ENCODE measurements around the gene ADCY9. TPM values are rescaled to one million over a fixed set of nuclear protein-coding genes. Genes with fewer than 3 reads are reported as not detected.

ADCY9 gene
- total RNA-seq, 1 donor from 2014 or later: 1.3 TPM

DNA sequence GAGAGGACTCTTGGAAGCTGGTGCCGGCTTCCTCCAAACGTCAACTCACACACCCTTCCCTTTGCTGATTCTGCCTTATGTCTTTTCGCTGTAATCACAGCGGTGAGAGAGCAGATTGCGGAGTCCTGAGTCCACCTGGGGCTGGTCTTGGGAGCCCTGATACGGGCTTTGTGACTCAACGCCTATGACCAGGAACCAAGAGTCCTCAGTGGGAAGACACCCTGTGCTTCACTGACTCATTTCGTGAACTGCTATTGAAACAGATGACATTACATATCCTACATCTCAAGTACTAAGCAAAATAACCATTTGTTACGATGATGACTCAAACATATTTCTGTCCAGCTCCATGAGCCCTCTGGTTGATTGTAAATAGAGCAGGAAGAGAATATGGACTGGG, 145.0 kb downstream of the ADCY9 start:
- intact Hi-C loops (cut with micrococcal nuclease): no loop called here
- Mint-ChIP-seq H3K27ac (no peak overlapping the region), H3K9me3 (no peaks in the 10 kb centered on the region), H3K27me3 (no peaks in the 10 kb centered on the region), H3K4me3 (no peak overlapping the region), H3K36me3 (ENCODE audit: low read depth) (no peaks in the 10 kb centered on the region), H3K4me1 (no peaks in the 10 kb centered on the region)
- ChIA-PET CTCF (no interaction called here), POLR2A (no interaction called here)
- ATAC-seq (ENCODE audit: low read depth) (no peak), DNase-seq (no peak)
- TF ChIP-seq, protein P1, sequence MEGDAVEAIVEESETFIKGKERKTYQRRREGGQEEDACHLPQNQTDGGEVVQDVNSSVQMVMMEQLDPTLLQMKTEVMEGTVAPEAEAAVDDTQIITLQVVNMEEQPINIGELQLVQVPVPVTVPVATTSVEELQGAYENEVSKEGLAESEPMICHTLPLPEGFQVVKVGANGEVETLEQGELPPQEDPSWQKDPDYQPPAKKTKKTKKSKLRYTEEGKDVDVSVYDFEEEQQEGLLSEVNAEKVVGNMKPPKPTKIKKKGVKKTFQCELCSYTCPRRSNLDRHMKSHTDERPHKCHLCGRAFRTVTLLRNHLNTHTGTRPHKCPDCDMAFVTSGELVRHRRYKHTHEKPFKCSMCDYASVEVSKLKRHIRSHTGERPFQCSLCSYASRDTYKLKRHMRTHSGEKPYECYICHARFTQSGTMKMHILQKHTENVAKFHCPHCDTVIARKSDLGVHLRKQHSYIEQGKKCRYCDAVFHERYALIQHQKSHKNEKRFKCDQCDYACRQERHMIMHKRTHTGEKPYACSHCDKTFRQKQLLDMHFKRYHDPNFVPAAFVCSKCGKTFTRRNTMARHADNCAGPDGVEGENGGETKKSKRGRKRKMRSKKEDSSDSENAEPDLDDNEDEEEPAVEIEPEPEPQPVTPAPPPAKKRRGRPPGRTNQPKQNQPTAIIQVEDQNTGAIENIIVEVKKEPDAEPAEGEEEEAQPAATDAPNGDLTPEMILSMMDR (IDR thresholded peaks at IDR 0.05): no peak

DNA sequence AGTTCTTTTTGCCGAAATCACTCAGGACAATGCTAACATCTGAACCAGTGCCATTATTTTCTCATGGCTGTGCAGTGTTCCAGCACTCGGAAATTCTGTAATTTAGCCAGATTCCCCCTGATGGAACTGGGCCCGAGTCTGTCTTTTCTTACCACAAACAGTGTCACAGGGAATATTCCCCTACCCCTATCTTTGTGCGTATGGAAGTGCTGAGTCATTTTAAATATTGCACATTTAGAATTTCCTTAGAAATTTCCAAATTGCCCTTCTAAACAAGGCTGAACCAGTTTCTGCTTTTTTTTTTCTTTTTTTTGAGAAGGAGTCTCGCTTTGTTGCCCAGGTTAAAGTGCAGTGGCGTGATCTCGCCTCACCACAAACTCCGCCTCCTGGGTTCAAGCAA, 147.7 kb downstream of the ADCY9 start:
- DNase-seq (no peak), ATAC-seq (ENCODE audit: low read depth) (no peak)
- ChIA-PET CTCF (no interaction called here), POLR2A (no interaction called here)
- TF ChIP-seq, protein P1 (IDR thresholded peaks at IDR 0.05): no peak
- Mint-ChIP-seq H3K4me1 (peaks cover under 1% of the 10 kb centered on the region), H3K27ac (no peak overlapping the region), H3K36me3 (ENCODE audit: low read depth) (no peaks in the 10 kb centered on the region), H3K9me3 (no peaks in the 10 kb centered on the region), H3K27me3 (no peaks in the 10 kb centered on the region), H3K4me3 (no peak overlapping the region)
- intact Hi-C loops (cut with micrococcal nuclease): no loop called here

DNA sequence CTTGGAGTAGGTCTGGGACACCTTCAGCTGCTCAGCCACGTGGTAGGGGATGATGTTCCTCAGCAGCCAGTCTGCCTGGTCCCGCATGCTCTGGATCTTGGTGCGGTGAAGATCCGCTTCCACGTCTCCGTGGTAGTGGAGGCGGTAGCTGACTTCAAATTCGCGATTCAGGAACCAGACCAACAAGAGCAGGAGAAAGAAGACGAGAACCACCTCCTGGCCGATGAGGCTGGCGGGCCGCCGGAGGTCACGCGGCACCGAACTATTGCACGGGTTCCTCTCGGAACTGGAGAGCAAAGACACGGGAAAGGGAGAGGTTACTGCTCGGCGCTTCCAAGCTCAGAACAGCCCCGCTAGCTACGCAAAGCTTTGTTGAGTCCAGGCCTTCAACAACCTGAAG, 149.6 kb downstream of the ADCY9 start:
- POLR2A ChIA-PET: no interaction called here
- DNase-seq (no peak), ATAC-seq (ENCODE audit: low read depth) (no peak)
- Mint-ChIP-seq H3K4me3 (no peak overlapping the region), H3K27ac (no peak overlapping the region), H3K27me3 (peaks cover 5% of the 10 kb centered on the region), H3K4me1 (peaks cover 15% of the 10 kb centered on the region), H3K36me3 (ENCODE audit: low read depth) (no peaks in the 10 kb centered on the region), H3K9me3 (peaks cover 2% of the 10 kb centered on the region)
- intact Hi-C loops (cut with micrococcal nuclease): no loop called here
- TF ChIP-seq, protein P1 (IDR thresholded peaks at IDR 0.05): no peak
- CTCF ChIA-PET: no interaction called here

DNA sequence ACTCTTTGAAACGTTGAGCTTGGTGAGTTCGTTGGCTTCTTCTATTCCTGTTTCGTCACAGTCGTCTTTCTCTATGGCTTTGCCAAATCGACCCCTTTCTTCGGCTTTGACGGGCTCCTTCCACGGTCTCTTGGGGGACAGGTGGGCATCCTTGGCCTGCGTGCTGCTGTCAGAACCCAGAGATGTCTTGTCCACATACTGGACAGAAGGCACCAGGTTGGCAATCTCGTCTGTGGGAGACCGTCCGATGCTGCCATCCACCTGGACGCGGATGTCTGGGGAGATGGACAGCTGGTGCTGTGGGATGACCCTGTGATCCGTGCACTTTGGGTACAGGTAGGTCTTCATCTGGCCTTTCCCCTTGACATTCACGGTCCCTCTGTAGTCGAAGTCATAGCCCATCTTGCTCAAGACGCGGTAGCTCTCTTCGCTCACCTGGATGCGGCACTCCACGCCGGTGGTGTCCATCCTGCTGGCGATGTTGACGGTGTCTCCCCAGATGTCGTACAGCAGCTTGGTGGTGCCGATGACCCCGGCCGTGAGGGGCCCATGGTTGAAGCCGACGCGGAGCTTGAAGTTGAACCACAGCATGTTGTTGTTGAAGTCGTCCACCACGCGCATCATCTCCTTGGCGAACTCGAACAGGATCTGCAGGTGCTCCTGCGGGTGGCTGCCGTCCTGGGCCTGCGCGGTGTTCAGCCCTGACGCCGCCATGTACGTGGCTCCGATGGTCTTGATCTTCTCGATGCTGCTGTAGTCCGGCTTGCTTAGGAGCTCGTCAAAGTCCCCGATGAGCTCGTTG, 150.3 kb downstream of the ADCY9 start:
- Mint-ChIP-seq H3K4me1 (peaks cover 15% of the 10 kb centered on the region), H3K36me3 (ENCODE audit: low read depth) (no peaks in the 10 kb centered on the region), H3K4me3 (no peak overlapping the region), H3K9me3 (peaks cover 2% of the 10 kb centered on the region), H3K27ac (no peak overlapping the region), H3K27me3 (peaks cover 5% of the 10 kb centered on the region)
- ATAC-seq (ENCODE audit: low read depth): no peak
- intact Hi-C loops (cut with micrococcal nuclease): no loop called here
- POLR2A ChIA-PET: no interaction called here
- TF ChIP-seq, protein P1 (IDR thresholded peaks at IDR 0.05): no peak
- CTCF ChIA-PET: no interaction called here
- no peak for DNase-seq

DNA sequence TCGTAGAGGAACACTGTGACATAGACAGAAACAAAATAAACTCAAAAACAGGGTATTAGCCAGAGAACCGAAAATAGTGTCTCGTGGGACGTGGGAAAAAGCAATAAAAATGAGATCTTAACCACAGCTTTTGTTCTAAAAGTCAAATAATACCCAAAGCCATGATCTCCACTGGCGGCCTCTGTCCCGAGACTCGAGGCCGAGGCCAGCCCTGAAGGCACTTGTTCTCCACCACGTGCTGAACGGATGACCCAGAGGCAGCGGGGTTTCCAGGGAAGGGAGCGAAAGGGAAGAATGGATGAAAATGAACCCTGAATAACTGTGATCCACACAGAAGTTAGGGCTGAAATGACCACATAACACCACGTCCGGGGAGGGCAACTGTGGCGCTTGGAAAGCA, 150.9 kb downstream of the ADCY9 start:
- CTCF ChIA-PET: no interaction called here
- TF ChIP-seq, protein P1 (IDR thresholded peaks at IDR 0.05): no peak
- peaks cover 5% of the 10 kb centered on the region for H3K27me3 Mint-ChIP-seq
- intact Hi-C loops (cut with micrococcal nuclease): no loop called here
- H3K9me3 Mint-ChIP-seq: peaks cover 2% of the 10 kb centered on the region
- H3K27ac Mint-ChIP-seq: no peak overlapping the region
- POLR2A ChIA-PET: interaction anchor here (0.6 kb wide), 1 partner anchor 563 kb away, joined by 15 read pairs; no protein-coding TSS in a partner anchor
- no peak for ATAC-seq (ENCODE audit: low read depth)
- no peak overlapping the region for H3K4me3 Mint-ChIP-seq
- no peaks in the 10 kb centered on the region for H3K36me3 Mint-ChIP-seq (ENCODE audit: low read depth)
- no peak for DNase-seq
- peaks cover 15% of the 10 kb centered on the region for H3K4me1 Mint-ChIP-seq

All from activated B cell treated with CpG ODN at 0.5 μM for 24 hours (primary cell).